Measurements from ENCODE around the gene HOMER1. TPM values are rescaled to one million over a fixed set of nuclear protein-coding genes. Genes with fewer than 3 reads are reported as not detected.

HOMER1 gene
- total RNA-seq, 2 donors from 2014 or later, result 42.4 to 43.3 TPM

- H3K9ac ChIP-seq (ENCODE audit: extremely low read depth, low read length, poor library complexity, severe bottlenecking), result no peak overlapping the region
- no peaks in the 10 kb centered on the region for H3K9me3 ChIP-seq (ENCODE audit: control insufficient read depth, low read length)
- no peaks in the 10 kb centered on the region for H3K9me3 Mint-ChIP-seq
Measured at GRCh38 chr5:79418276-79418675, 95.7 kb downstream of the HOMER1 start.

GRCh38 chr5:79417495-79417894 is 96.4 kb downstream of the HOMER1 start:
- Histone ChIP-seq H3K36me3 (ENCODE audit: control insufficient read depth, insufficient read depth, low read length) (no peaks in the 10 kb centered on the region), H3K9me3 (ENCODE audit: control insufficient read depth, low read length) (no peaks in the 10 kb centered on the region), H3K27me3 (ENCODE audit: control insufficient read depth, insufficient read depth, low read length, poor library complexity, severe bottlenecking) (no peaks in the 10 kb centered on the region), H3K4me3 (ENCODE audit: low read length) (no peak overlapping the region), H3K4me1 (ENCODE audit: control insufficient read depth, insufficient read depth, low read length) (no peaks in the 10 kb centered on the region), H3K27ac (ENCODE audit: low read depth, low read length) (no peak overlapping the region), H3K9ac (ENCODE audit: extremely low read depth, low read length, poor library complexity, severe bottlenecking) (no peak overlapping the region)
- H3K36me3 Mint-ChIP-seq (ENCODE audit: low read depth), result peaks cover 4% of the 10 kb centered on the region
- WGBS, 2 experiments (ENCODE audit: insufficient coverage in 1 of 2, insufficient read length in 1 of 2), result 92% methylated on average over 1 of the region's 1 CpG; no CpG with 5 or more reads in 1 of the 2 experiments
- H3K4me3 Mint-ChIP-seq, result no peak overlapping the region
- no peak for DNase-seq
- TF ChIP-seq, protein P1, sequence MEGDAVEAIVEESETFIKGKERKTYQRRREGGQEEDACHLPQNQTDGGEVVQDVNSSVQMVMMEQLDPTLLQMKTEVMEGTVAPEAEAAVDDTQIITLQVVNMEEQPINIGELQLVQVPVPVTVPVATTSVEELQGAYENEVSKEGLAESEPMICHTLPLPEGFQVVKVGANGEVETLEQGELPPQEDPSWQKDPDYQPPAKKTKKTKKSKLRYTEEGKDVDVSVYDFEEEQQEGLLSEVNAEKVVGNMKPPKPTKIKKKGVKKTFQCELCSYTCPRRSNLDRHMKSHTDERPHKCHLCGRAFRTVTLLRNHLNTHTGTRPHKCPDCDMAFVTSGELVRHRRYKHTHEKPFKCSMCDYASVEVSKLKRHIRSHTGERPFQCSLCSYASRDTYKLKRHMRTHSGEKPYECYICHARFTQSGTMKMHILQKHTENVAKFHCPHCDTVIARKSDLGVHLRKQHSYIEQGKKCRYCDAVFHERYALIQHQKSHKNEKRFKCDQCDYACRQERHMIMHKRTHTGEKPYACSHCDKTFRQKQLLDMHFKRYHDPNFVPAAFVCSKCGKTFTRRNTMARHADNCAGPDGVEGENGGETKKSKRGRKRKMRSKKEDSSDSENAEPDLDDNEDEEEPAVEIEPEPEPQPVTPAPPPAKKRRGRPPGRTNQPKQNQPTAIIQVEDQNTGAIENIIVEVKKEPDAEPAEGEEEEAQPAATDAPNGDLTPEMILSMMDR (conservative IDR thresholded peaks at IDR 0.05), result no peak
- no peaks in the 10 kb centered on the region for H3K9me3 Mint-ChIP-seq
- H3K27ac Mint-ChIP-seq, result no peak overlapping the region
- H3K4me1 Mint-ChIP-seq, result peaks cover 2% of the 10 kb centered on the region
- no peaks in the 10 kb centered on the region for H3K27me3 Mint-ChIP-seq (ENCODE audit: insufficient read depth)

More at GRCh38 chr5:79418276-79418675, 95.7 kb downstream of the HOMER1 start:
- H3K4me3 Mint-ChIP-seq, result no peak overlapping the region
- peaks cover 2% of the 10 kb centered on the region for H3K4me1 Mint-ChIP-seq
- TF ChIP-seq, protein P1 (conservative IDR thresholded peaks at IDR 0.05), result no peak
- no peak overlapping the region for H3K27ac Mint-ChIP-seq
- H3K27me3 Mint-ChIP-seq (ENCODE audit: insufficient read depth), result no peaks in the 10 kb centered on the region
- no peak for DNase-seq
- Histone ChIP-seq H3K27ac (ENCODE audit: low read depth, low read length) (no peak overlapping the region), H3K4me1 (ENCODE audit: control insufficient read depth, insufficient read depth, low read length) (no peaks in the 10 kb centered on the region), H3K4me3 (ENCODE audit: low read length) (no peak overlapping the region), H3K36me3 (ENCODE audit: control insufficient read depth, insufficient read depth, low read length) (no peaks in the 10 kb centered on the region), H3K27me3 (ENCODE audit: control insufficient read depth, insufficient read depth, low read length, poor library complexity, severe bottlenecking) (no peaks in the 10 kb centered on the region)
- WGBS, 2 experiments (ENCODE audit: insufficient coverage in 1 of 2, insufficient read length in 1 of 2), result 95 to 98% methylated on average over 5 of the region's 5 CpGs
- peaks cover 2% of the 10 kb centered on the region for H3K36me3 Mint-ChIP-seq (ENCODE audit: low read depth)

DNA sequence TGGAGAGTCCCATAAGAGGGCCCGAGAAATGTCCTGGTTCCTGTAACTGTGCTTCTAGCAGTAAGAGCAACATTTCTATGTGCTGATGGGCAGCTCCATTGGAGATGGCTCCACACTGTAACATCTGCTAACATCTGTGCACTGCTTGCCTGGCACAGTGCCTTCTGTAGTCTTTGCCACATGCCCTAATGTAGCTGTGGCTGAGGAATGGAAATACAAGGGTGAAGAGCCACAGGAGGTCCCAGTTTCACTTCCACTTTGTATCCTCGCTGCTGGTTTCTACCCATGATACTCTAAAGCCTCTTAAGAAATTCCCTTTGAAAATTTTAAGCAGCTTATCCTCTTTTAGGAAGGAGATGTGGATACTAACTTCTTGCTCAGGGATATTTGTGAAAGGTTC is 97.4 kb downstream of the HOMER1 start:
- no peaks in the 10 kb centered on the region for H3K9me3 ChIP-seq (ENCODE audit: control insufficient read depth, low read length)
- Mint-ChIP-seq H3K4me1 (peaks cover 2% of the 10 kb centered on the region), H3K9me3 (no peaks in the 10 kb centered on the region), H3K27ac (no peak overlapping the region), H3K4me3 (no peak overlapping the region), H3K36me3 (ENCODE audit: low read depth) (peaks cover 11% of the 10 kb centered on the region), H3K27me3 (ENCODE audit: insufficient read depth) (no peaks in the 10 kb centered on the region)
- 92 to 100% methylated on average over 1 to 2 of the region's 2 CpGs for WGBS, 2 experiments (ENCODE audit: insufficient coverage in 1 of 2, insufficient read length in 1 of 2)
- no peaks in the 10 kb centered on the region for H3K27me3 ChIP-seq (ENCODE audit: control insufficient read depth, insufficient read depth, low read length, poor library complexity, severe bottlenecking)
- TF ChIP-seq, protein P1 (conservative IDR thresholded peaks at IDR 0.05), result no peak
- H3K27ac ChIP-seq (ENCODE audit: low read depth, low read length), result no peak overlapping the region
- no peak overlapping the region for H3K4me3 ChIP-seq (ENCODE audit: low read length)
- H3K36me3 ChIP-seq (ENCODE audit: control insufficient read depth, insufficient read depth, low read length), result no peaks in the 10 kb centered on the region
- H3K9ac ChIP-seq (ENCODE audit: extremely low read depth, low read length, poor library complexity, severe bottlenecking), result no peak overlapping the region
- no peak for DNase-seq
- H3K4me1 ChIP-seq (ENCODE audit: control insufficient read depth, insufficient read depth, low read length), result no peaks in the 10 kb centered on the region
